HepG2 (cell line): ENCODE results near the gene RNF168. TPM values are rescaled to one million over a fixed set of nuclear protein-coding genes. Genes with fewer than 3 reads are reported as not detected.

Experiments
- CBX5 ChIP-seq: sonication (generic); formaldehyde crosslinking; IDR thresholded peaks from 2 replicates; pipeline ENCODE4 v1.4.0; 2020; ENCODE audit warnings: missing genetic modification reagents, borderline replicate concordance
- DMAP1 ChIP-seq: IDR thresholded peaks from 2 replicates; pipeline ENCODE4 v1.6.1; 2016
- HHEX ChIP-seq: IDR thresholded peaks from 2 replicates; pipeline ENCODE4 v1.6.1; 2016; ENCODE audit warnings: control low read depth
- IKZF4 ChIP-seq: sonication (generic); formaldehyde crosslinking; IDR thresholded peaks from 2 replicates; pipeline ENCODE4 v1.5.1; 2020; ENCODE audit warnings: borderline replicate concordance, mild to moderate bottlenecking, low read depth, missing genetic modification reagents; ENCODE audit errors: not compliant biosample characterization
- KDM1A ChIP-seq: IDR thresholded peaks from 2 replicates; pipeline ENCODE4 v1.6.1; 2016; ENCODE audit warnings: missing compliant biosample characterization
- KLF15 ChIP-seq: sonication (generic); formaldehyde crosslinking; IDR thresholded peaks from 2 replicates; pipeline ENCODE4 v1.8.1; 2023; ENCODE audit warnings: borderline replicate concordance, mild to moderate bottlenecking, inconsistent platforms, missing genetic modification reagents, mixed read lengths
- KLF9 ChIP-seq: IDR thresholded peaks from 2 replicates; pipeline ENCODE4 v1.6.1; 2016; ENCODE audit warnings: low read depth
- MYC ChIP-seq: sonication (generic); formaldehyde crosslinking; IDR thresholded peaks from 2 replicates; pipeline ENCODE4 v1.9.0; 2021; ENCODE audit warnings: missing genetic modification reagents, borderline replicate concordance
- ZNF124 ChIP-seq: sonication (generic); formaldehyde crosslinking; IDR thresholded peaks from 2 replicates; pipeline ENCODE4 v1.4.0; 2020; ENCODE audit warnings: missing genetic modification reagents
- ZNF256 ChIP-seq: sonication (generic); formaldehyde crosslinking; conservative IDR thresholded peaks from 2 replicates; pipeline ENCODE4 v1.4.0; 2020; ENCODE audit warnings: missing genetic modification reagents
- ZNF3 ChIP-seq: IDR thresholded peaks from 2 replicates; pipeline ENCODE4 v1.7.0; 2017; ENCODE audit warnings: inconsistent platforms
- ZNF546 ChIP-seq: sonication (generic); formaldehyde crosslinking; conservative IDR thresholded peaks from 2 replicates; pipeline ENCODE4 v1.8.1; 2023; ENCODE audit warnings: mild to moderate bottlenecking, missing genetic modification reagents
- ZNF777 ChIP-seq: sonication (generic); formaldehyde crosslinking; IDR thresholded peaks from 2 replicates; pipeline ENCODE4 v1.4.0; 2020; ENCODE audit warnings: missing genetic modification reagents
- polyA plus RNA-seq, 8 experiments: library from polyadenylated mRNA; depleted of rRNA in 3 of 8; stranded (reverse) in 7 of 8; unstranded in 1 of 8; fragments of >200 nt; fragmentation: Illumina TruSeq in 4 of 8; extraction: Trizol in 4 of 8; gene quantifications; 2 replicates each; pipeline versions ENCODE4 v1.2.1 to v1.2.3, GENCODE V29; 2011 to 2016; ENCODE audit warnings: low read depth in 4 of 8, missing spikeins in 1 of 8, mixed read lengths in 1 of 8; ENCODE audit not compliant: insufficient read depth in 1 of 8
- total RNA-seq, 5 experiments: library from RNA; depleted of rRNA; stranded (reverse); fragments of >200 nt; fragmentation: Illumina TruSeq; extraction: Trizol; gene quantifications; 2 replicates each; pipeline ENCODE4 v1.2.3, GENCODE V29; 2016; ENCODE audit warnings: low read depth in 1 of 5
- TF ChIP-seq, protein P1 (sequence below): IDR thresholded peaks from 2 replicates; pipeline ENCODE4 v1.6.1; 2016; ENCODE audit warnings: missing compliant biosample characterization, missing genetic modification reagents, borderline replicate concordance
- TF ChIP-seq, protein P2 (sequence below): sonication (generic); formaldehyde crosslinking; IDR thresholded peaks from 2 replicates; pipeline ENCODE4 v1.8.0; 2022; ENCODE audit warnings: mild to moderate bottlenecking, missing genetic modification reagents

The RNF168 gene
- total and polyA plus RNA-seq, 2 of the 13 experiments (the other 11 are each of a cell fraction or from before 2014, with no cell fraction given) = 3.7 to 22.9 TPM

DNA sequence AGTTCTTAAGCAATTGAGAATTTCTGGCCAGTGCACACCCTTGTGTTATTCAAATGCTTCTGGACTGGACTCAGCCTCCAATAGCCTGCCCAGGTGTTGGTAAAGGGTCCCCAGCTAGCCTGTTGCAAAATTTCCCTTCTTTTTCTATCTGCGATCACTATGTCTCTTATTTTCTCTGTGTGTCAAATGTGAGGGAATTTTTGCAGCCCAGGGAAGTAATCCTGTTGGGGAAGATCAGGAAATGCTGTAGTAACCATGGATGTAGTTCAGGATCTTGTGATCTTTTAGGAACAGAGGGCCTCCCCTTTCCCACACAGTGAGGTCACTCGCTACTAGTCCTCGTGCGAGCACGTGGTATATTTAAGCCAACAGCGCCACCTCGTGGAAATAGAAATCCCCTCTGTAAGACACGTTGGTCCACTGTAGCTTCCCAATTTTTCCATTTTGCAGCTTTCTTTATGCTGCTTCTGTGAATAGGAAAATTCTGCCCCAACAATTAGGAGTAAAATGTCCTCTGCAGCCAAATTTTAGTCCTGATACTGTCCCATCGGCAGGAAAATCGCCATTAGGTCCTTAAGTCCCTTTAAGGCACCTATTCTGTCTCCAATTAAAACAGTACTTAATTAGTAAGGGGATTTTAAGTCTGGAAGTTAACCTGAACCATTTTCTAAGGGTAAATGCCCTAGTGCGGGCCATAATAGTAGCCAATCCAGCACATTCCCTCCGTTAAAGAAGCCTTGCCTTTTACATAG is 15.6 kb upstream of the RNF168 start (continued):
- TF ChIP-seq, protein P1, sequence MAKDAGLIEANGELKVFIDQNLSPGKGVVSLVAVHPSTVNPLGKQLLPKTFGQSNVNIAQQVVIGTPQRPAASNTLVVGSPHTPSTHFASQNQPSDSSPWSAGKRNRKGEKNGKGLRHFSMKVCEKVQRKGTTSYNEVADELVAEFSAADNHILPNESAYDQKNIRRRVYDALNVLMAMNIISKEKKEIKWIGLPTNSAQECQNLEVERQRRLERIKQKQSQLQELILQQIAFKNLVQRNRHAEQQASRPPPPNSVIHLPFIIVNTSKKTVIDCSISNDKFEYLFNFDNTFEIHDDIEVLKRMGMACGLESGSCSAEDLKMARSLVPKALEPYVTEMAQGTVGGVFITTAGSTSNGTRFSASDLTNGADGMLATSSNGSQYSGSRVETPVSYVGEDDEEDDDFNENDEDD (CRISPR knock-in tag) = peak; percentile 47; the same call in 1 of the 2 replicates
- TF ChIP-seq ZNF124 (CRISPR knock-in tag) (0 out of 2 replicates have a peak, but pooled peaks have one; percentile 41), DMAP1 (CRISPR knock-in tag) (no peak), MYC (CRISPR knock-in tag) (peak; percentile 56; the same call in 1 of the 2 replicates), ZNF3 (CRISPR knock-in tag) (no peak), KLF15 (CRISPR knock-in tag) (no peak), ZNF546 (CRISPR knock-in tag) (no peak), ZNF777 (no peak), KDM1A (CRISPR knock-in tag) (no peak), KLF9 (no peak), ZNF256 (CRISPR knock-in tag) (no peak), HHEX (CRISPR knock-in tag) (no peak), IKZF4 (CRISPR knock-in tag) (no peak), CBX5 (no peak)
- TF ChIP-seq, protein P2, sequence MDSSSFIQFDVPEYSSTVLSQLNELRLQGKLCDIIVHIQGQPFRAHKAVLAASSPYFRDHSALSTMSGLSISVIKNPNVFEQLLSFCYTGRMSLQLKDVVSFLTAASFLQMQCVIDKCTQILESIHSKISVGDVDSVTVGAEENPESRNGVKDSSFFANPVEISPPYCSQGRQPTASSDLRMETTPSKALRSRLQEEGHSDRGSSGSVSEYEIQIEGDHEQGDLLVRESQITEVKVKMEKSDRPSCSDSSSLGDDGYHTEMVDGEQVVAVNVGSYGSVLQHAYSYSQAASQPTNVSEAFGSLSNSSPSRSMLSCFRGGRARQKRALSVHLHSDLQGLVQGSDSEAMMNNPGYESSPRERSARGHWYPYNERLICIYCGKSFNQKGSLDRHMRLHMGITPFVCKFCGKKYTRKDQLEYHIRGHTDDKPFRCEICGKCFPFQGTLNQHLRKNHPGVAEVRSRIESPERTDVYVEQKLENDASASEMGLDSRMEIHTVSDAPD (CRISPR knock-in tag) = no peak
- TF ChIP-seq, all 625 proteins: peak for 51
